AG09319 (cell line): ENCODE results near the gene PON1.

ENCODE experiments used
- DNase-seq: peaks from one replicate; pipeline ENCODE4 v3.0.0-alpha.2; 2010; ENCODE audit warnings: low read depth; ENCODE audit errors: extremely low read depth
- TF ChIP-seq, protein P1 (sequence below): IDR thresholded peaks from 2 replicates; pipeline ENCODE4 v1.5.1; 2011; ENCODE audit warnings: low read depth, mild to moderate bottlenecking, inconsistent platforms, low read length, moderate library complexity

The PON1 gene

DNA sequence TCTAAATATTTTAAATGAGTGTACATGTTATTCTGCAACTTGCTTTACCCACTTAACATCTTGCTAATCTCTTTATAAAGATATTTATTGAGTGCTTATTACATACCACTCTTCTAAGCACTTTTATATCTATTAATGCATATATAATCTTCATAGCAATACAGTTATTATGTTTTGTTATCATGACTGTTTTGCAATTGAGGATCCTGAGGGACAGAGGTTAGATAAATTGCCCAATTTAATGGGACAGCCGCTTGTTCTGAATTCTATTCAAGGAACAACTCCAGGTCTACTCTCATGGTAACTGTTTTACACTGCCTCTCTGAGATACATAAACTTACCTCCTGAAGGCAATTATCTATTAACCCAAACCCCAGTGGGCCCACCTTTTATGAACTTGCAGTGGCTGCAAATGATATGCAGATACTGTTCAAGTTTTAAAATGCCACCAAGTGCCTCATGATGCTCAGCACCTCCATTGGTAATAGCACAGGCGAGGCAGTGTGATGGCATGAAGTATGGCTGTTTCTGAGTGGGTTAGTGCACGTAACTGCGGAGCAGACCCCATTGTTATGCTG is 60.5 kb downstream of the PON1 start:
- TF ChIP-seq, protein P1, sequence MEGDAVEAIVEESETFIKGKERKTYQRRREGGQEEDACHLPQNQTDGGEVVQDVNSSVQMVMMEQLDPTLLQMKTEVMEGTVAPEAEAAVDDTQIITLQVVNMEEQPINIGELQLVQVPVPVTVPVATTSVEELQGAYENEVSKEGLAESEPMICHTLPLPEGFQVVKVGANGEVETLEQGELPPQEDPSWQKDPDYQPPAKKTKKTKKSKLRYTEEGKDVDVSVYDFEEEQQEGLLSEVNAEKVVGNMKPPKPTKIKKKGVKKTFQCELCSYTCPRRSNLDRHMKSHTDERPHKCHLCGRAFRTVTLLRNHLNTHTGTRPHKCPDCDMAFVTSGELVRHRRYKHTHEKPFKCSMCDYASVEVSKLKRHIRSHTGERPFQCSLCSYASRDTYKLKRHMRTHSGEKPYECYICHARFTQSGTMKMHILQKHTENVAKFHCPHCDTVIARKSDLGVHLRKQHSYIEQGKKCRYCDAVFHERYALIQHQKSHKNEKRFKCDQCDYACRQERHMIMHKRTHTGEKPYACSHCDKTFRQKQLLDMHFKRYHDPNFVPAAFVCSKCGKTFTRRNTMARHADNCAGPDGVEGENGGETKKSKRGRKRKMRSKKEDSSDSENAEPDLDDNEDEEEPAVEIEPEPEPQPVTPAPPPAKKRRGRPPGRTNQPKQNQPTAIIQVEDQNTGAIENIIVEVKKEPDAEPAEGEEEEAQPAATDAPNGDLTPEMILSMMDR, result no peak

DNA sequence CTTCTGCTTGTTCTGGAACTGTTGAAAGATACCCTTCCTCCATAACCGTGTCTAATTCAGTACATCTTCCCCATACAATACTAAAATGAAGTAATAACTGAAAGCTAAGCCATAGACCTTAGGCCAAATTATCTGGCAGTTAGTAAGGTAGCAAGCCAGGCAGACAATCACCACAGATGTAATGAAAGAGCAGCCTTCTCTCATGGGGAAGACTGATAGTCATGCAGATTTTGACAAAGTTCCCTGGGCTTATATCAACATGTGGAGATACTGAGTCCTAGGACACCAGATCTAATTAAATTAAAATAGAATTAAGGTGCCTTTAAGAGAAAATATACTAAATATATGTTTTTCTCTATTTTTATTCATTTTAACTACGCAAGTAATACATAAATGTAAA is 61.5 kb downstream of the PON1 start:
- TF ChIP-seq, protein P1, result no peak
- no peak for DNase-seq

More for the DNA sequence above, 60.5 kb downstream of the PON1 start:
- DNase-seq, result no peak

DNA sequence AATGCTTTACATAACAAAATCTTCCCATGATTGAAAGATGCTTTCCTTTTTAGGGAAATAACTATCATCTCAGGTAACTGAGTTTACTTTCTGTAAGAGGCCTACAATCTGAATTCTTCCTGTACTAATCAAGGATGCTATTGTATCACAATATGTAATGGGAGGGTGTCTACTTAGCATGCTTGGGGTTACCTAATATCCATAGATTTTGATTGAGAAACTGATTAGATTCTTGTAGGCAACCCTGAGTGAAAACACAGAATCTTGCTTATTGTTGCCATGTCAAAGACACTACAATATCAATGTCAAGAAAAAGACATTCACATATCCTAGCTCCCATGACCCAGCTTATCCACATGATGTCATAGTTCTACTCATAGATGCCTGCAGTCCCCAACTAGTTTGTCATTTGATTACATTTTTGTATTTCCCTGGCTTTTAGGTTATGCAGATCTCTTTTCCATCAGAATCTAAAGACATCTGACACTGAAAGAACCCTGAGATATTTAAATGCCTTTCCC is 62.4 kb downstream of the PON1 start:
- TF ChIP-seq, protein P1, result no peak
- no peak for DNase-seq

DNA sequence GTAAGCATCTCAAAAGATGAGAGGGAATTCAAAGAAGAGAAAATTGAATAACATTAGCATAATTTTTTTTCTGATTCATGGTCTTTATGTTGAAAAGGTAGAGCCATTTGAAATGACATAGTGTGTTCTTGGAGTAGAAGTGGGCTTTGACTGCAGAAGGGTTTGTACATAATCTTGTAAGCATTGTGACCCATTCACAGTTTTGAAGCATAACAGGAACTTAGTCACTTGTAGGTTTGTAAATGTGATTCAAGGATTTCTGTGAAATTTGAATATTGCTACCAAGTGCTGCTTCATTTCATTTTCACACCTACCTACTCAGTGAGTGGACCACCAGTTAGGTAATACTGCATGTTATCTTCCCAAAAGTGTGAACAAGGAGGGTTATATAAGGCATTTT is 68.6 kb downstream of the PON1 start:
- TF ChIP-seq, protein P1, result no peak
- no peak for DNase-seq

DNA sequence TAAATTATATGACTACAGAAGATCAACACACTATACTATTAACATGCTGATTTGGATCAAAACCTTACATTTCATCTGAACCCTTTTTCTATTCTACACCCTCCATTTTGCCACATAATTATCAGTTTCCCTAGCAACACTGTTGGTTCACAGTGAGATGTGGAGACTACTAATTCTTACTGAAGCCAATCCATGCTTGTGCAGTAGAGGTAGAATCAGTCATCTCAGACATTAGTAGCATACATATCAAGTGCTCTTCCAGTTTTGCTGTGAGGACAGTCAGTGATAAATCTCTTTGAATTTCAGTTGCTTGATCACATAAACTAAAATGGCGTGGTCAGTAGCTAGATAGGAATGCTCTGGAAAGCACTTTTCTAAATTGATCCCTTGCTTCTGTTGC is 70.3 kb downstream of the PON1 start:
- DNase-seq, result no peak
- TF ChIP-seq, protein P1, result no peak

DNA sequence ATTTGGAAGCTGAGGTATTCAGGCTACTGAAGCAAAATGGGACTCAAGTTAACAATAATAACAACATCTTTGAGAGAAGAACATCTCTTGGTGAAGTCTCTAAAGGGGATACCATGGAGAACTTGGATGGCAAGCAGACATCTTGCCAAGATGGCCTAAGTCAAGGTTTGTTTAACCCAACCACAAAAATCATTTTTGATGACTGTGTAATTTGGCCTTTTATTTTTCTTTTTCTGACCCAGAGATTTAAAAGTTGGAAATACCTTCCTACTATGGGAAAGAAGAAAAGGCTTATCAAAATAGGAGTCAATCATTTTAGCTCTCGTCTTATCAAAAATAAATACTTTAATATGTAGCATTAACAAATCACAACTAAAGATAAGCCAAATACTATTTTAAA is 72.4 kb downstream of the PON1 start:
- no peak for DNase-seq
- TF ChIP-seq, protein P1, result no peak

DNA sequence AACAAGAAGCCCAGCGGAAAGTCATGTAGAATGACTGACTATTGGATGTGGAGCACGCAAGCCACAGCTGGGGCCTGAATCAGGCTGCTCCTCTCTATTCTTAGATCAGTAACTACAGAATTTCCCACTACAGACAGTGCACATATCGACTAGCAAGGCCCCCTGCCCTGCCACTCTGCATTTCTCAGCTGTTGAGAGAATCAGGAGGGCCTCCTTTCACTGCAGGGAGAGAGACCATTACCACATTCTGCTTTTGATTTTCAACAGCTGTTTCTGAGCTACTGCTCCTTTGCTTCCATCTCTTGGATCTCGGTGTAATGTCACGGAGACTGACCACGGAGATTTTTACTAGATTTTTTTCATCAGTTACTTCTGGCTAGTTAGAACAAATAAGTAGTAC is 73.8 kb downstream of the PON1 start:
- TF ChIP-seq, protein P1, result no peak
- no peak for DNase-seq
